GM18499 (cell line): Measurements from ENCODE around the gene ANTXR1.
"Not testable (repeated sequence)": the region's sequence is repeated elsewhere in the genome, so short reads cannot be mapped to it uniquely, and the experiment has no call there.

Source experiments
- ATAC-seq: cut with Tn5 transposase; IDR thresholded peaks from one replicate; pipeline ENCODE4 v1.9.1; 2021; ENCODE audit warnings: moderate number of reproducible peaks; ENCODE audit not compliant: insufficient read depth, unreplicated experiment

The ANTXR1 gene

GRCh38 chr2:69171897-69172525 lies 159.0 kb downstream of the ANTXR1 start:
- no peak for ATAC-seq

GRCh38 chr2:69173706-69174105 lies 160.7 kb downstream of the ANTXR1 start:
- no peak for ATAC-seq

GRCh38 chr2:69174211-69174610 lies 161.2 kb downstream of the ANTXR1 start:
- not testable (repeated sequence) for ATAC-seq

GRCh38 chr2:69175790-69176715 lies 163.1 kb downstream of the ANTXR1 start:
- ATAC-seq = no peak

GRCh38 chr2:69177063-69177771 lies 164.2 kb downstream of the ANTXR1 start:
- no peak for ATAC-seq

- ATAC-seq = no peak
These were observed 165.0 kb downstream of the ANTXR1 start for GRCh38 chr2:69177785-69178636.

- no peak for ATAC-seq
These were observed 165.8 kb downstream of the ANTXR1 start for GRCh38 chr2:69178756-69179155.

- no peak for ATAC-seq
These were observed 167.2 kb downstream of the ANTXR1 start for GRCh38 chr2:69180227-69180626.

- no peak for ATAC-seq
These were observed 168.0 kb downstream of the ANTXR1 start for GRCh38 chr2:69180974-69181373.

GRCh38 chr2:69181806-69182427 lies 168.9 kb downstream of the ANTXR1 start:
- ATAC-seq = no peak

- ATAC-seq = no peak
These were observed 170.7 kb downstream of the ANTXR1 start for GRCh38 chr2:69183659-69184058.

GRCh38 chr2:69184224-69184623 lies 171.2 kb downstream of the ANTXR1 start:
- no peak for ATAC-seq

GRCh38 chr2:69185807-69186206 lies 172.8 kb downstream of the ANTXR1 start:
- no peak for ATAC-seq

GRCh38 chr2:69186614-69187013 lies 173.6 kb downstream of the ANTXR1 start:
- no peak for ATAC-seq

- ATAC-seq = no peak
These were observed 175.4 kb downstream of the ANTXR1 start for GRCh38 chr2:69188182-69188900.

GRCh38 chr2:69190743-69191404 lies 177.9 kb downstream of the ANTXR1 start:
- ATAC-seq = no peak

GRCh38 chr2:69191634-69192033 lies 178.7 kb downstream of the ANTXR1 start:
- no peak for ATAC-seq

- no peak for ATAC-seq
These were observed 179.4 kb downstream of the ANTXR1 start for GRCh38 chr2:69192176-69192945.
